GM21447 (cell line): ENCODE measurements around the gene ACAA1.

ENCODE experiments used
- ATAC-seq: cut with Tn5 transposase; IDR thresholded peaks from one replicate; pipeline ENCODE4 v1.9.1; 2021; ENCODE audit not compliant: unreplicated experiment

The ACAA1 gene

DNA sequence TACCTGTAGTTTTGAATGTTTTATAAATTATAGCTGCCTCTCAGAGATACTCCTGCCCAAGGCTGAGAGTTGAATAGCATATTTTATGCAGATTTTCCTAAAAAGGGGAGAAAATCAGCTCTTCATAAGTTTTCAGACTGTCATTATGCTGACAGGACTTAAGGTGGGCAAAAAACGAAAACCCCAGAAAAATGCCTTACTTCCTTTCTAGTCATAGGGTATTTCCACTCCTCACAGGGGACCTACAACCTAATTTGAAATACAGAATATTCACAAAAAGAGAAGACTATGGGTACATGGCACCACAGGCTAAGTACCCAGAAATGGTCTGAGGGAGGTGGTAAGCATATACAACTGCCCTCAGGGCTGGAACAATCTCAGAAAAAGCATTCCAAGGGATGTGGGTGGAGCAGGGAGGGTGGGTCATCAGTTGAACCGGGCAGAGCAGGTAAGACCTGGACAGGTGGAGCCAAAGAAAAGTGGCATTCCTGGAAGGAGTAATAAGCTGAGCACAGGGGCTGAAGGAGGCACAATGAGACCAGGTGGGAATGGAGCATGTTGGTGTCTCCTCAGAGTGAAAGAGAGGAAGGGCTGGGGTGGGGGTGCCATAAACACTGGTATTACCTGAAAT, 17.8 kb upstream of the ACAA1 start:
- ATAC-seq: no peak

DNA sequence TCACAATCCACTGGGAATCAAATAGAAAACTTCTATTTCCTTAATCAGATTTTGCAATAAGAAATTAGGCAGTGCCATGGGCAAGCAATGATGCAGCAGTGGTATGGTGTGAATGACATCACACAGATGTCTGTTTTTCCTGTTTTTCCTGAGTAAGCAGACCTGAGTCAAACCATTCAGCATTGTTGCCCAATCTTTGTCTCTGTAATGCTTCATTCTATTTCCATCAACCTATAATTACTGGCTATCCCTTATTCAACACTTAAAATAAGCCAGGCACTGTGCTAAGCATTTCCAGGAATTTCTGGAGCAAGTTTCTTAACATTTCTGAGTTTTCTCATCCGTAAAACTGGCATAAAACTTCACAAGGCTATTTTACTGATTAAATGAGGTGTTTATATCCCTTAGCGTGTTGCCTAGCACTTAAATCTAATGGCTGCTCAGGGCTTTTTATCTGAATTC, 17.1 kb upstream of the ACAA1 start:
- no peak for ATAC-seq

DNA sequence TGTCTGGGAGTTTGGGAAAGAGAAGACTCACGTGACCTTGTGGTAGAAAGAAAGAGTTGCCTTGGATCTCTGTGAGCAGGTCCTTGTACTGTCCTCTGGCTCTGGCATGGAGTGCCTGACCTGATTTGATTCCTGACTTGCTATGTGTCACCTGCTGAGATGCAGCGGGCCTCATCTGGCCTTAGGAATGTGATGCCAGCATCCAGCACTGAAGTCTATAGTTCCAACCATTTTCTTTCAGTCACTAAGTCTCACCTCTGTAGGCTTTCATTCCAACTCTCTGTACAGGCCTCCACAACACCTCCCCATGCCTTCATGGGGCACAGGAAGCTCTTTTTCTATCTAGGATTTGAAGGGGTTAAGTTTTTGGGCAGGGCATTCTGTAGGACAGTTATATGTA, 16.3 kb upstream of the ACAA1 start:
- no peak for ATAC-seq

DNA sequence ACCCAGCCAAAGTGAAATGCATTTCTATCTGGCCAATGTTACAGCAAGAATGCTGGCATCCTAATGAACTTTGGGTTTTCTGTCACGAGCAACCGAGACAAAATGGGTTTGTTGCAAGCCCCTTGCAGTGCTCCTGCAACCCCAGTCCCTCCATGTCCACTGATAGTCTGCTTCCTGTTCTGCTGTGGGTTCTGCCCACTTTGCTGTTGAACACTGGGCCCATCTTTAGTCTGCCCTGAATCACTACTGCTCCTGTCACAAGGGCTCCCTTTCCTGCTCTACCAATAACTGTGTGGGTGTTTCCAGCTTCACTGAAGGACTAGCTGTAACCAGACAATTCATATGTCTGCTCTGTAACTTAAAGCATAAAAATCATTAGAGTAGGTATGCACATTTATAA, 15.7 kb upstream of the ACAA1 start:
- ATAC-seq: no peak

DNA sequence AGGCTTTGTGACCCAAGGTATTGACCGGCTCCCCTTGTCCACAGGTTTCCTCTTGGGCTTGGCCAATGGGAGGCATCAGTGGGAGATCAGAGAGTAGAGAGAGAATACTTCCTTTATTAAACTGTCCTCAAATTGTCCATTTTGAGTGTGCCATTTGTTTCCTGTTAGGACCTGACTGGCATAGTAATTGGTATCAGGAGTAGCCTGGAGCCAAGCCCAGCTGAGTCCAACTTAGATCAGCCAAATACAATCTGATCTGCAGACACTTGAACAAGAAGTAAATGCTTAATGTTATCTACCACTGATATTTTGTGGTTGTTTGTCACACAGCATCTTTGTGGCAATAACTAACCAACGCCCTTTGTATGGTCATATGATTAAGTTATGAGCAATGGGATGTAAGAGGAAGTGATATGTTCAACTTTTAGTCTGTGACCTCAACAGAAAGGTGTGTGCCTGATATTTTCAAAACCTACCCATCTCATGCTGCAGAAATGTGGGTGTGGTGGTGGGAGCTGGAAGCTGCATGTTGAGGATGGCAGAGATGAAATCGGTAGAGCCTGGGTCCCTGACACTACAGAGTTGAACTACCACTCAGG, 14.8 kb upstream of the ACAA1 start:
- ATAC-seq: no peak

DNA sequence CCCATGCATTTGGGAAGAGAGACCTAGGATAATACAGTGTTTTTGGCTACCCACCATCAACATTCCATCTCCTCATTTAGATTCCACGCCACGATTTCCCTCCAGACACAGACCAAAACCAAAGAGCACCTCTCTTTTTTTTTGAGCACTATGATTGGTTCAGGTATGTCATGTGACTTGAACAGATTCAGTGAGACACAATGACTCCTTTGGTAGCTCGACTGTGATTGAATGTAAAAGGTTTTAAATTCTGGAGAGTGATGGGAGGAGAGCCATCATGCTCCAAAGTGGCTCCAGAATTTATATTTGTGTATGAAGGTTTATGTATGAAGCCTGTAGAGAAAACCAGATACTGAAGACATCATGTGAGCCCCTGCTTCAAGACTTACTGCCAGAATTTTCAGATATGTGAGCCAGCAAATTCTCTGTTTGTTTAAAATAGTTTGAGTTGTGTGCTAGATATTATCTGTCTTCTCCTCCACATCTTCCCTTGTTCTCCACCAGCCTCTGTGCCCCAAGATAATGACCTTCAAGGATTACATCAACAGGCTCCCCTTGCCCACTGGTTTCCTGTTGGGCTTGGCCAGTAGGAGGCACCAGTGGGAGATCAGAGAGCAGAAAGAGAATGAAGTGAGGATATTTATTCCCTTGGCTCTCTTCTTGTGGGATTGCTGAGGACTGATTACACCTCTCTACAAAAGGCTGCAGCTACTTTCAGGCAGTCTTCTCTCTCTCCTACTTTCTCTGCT, 14.0 kb upstream of the ACAA1 start:
- ATAC-seq: no peak

DNA sequence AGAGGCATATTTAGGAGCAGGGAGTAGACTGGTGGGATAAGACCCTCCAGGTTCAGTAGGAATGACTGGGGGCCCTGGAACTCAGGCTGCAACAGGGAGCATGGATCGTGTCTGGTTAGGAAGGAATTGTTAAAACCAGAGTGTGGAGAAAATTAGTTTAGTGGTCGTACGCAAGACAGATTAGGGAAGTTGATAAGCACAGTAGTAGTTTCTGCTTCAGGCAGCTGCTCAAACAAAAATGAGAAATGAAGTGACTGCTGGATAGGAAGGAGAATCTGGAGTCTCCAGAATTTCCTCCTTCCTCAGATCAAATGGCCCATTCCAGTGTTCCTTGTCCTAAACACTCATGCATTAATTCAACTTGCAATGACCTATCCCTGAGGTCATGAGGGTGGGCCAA, 12.8 kb upstream of the ACAA1 start:
- ATAC-seq: no peak

DNA sequence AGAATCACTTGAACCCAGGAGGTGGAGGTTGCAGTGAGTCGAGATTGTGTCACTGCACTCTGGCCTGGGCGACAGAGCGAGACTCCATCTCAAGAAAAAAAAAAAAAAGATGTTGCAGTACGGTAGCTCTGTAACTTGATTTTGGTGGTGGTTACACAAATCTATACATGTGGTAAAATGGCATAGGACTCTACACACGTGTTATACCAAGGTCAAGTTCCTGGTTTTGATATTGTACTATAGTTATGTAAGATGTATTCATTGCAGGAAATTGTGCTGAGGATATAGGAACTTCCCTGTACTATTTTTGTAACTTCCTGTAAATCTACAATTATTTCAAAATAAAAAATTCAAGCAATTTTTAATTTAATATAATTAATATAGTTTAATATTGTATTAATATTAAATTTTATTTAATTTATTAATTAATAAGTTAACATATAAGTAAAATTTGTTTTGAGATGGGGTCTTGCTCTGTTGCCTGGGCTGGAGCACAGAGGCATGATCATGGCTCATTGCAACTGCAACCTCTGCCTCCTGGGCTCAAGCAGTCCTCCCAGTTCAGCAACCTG, 11.5 kb upstream of the ACAA1 start:
- ATAC-seq: no peak

DNA sequence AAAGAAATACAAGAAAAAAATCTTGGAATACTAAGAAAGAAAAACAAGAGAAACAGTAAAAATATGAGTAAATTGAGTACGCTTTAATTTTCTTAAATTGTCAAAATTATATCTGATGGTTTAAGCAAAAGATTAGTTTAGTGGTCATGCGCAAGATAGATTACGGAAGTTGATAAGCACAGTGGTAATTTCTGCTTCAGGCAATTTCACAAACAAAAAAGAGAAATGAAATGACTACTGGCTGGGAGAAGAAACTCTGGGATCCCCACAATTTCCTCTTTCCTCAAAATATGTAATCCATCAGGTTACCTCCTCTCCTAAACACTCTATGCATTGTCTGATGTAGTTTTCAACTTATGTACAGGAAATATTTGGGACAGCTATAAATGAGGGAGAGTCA, 10.5 kb upstream of the ACAA1 start:
- ATAC-seq: no peak

DNA sequence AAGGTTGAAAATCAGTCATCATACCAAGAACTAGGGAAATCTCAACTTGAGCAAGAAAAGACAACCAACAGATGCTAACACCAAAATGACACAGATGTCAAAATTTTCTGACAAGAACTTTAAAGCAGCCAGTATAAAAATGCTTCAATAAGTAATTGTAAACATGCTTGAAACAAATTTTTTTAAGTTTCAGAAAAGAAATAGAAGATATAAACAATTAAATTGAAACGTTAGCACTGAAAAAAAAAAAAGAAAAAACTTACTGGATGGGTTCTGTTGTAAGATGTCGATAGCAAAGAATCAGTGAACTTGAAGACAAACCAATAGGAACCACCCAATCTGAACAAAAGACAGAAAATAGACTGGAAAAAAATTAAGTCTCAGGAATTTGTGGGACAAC, 9.6 kb upstream of the ACAA1 start:
- no peak for ATAC-seq

DNA sequence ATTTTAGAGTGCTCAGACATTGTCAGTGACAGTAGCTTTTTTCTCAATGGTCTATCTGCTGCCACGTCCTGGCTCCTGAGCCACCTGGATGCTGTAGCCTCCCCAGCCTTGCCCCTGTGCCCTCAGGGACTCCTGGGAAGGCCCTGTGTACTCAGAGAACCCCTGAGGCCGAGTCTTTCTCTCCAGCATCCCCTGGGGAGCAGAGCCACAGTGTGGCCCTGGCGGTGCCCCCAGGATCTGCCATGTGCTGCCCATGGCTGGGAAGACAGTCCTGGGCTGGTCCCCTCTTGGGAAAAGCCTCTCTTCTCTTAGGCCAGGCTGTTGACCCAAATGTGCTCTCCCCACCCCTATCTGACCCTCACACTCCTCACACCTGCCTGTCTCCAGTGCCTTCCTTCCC, 6.6 kb upstream of the ACAA1 start:
- no peak for ATAC-seq

DNA sequence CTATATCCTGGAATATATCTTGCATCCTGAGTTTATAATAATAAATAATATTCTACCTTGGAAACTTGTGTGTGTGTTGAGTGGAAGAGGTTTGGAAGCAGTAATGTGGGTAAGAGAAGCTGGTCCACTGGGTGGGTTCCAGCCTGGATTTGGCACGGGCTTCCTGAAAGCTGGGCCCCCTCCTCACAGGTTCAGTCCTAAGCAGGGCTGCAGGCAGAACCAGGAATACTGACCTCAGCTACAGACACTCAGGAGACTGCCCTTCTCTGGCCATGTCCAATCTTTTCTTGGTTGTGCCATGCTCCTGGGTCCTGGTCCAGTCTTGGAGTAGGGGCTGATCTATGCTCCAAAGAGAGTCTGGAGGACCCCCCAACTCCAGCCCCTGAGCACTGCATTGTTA, 6.0 kb upstream of the ACAA1 start:
- ATAC-seq: no peak

DNA sequence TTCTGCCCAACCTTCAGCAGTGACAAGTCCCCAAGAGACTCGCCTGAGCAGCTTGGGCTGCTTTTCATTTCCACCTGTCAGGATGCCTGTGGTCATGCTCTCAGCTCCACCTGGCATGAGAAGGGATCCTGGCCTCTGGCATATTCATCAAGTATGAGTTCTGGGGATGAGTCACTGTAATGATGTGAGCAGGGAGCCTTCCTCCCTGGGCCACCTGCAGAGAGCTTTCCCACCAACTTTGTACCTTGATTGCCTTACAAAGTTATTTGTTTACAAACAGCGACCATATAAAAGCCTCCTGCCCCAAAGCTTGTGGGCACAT, 5.0 kb upstream of the ACAA1 start:
- no peak for ATAC-seq

DNA sequence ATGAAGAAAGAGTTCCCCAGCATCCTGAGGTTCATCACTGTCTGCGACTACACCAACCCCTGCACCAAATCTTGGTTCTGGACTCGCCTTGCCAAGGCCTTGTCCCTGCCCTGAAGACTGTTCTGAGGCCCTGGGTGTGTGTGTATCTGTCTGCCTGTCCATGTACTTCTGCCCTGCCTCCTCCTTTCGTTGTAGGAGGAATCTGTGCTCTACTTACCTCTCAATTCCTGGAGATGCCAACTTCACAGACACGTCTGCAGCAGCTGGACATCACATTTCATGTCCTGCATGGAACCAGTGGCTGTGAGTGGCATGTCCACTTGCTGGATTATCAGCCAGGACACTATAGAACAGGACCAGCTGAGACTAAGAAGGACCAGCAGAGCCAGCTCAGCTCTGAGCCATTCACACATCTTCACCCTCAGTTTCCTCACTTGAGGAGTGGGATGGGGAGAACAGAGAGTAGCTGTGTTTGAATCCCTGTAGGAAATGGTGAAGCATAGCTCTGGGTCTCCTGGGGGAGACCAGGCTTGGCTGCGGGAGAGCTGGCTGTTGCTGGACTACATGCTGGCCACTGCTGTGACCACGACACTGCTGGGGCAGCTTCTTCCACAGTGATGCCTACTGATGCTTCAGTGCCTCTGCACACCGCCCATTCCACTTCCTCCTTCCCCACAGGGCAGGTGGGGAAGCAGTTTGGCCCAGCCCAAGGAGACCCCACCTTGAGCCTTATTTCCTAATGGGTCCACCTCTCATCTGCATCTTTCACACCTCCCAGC, 4.4 kb upstream of the ACAA1 start:
- ATAC-seq: no peak

DNA sequence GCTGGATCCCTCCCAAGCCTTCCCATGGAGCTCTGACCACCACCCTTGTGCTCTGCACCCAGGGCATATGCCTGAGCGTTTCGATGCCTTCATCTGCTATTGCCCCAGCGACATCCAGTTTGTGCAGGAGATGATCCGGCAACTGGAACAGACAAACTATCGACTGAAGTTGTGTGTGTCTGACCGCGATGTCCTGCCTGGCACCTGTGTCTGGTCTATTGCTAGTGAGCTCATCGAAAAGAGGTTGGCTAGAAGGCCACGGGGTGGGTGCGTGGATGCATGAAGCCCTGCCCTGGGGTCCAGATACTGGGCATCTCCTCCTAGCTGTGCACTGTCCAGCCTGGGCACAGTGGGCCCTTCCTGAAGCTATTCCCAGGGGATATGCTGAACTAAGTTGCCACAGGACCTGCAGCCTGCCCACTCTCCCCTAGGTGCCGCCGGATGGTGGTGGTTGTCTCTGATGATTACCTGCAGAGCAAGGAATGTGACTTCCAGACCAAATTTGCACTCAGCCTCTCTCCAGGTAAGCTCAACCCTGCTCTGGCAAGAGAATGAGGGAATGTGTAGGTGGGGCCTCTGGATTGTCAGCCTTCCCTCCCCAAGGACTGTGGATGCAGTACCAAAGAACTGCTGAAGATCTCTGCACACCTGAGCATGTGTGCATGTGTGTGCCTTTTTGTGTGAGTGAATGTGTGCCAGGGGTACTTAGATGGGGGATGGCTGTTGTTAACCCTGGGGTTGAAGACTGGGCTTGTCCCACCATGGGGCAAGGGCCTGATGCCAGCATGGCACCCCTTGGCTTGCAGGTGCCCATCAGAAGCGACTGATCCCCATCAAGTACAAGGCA, 3.6 kb upstream of the ACAA1 start:
- ATAC-seq: no peak

DNA sequence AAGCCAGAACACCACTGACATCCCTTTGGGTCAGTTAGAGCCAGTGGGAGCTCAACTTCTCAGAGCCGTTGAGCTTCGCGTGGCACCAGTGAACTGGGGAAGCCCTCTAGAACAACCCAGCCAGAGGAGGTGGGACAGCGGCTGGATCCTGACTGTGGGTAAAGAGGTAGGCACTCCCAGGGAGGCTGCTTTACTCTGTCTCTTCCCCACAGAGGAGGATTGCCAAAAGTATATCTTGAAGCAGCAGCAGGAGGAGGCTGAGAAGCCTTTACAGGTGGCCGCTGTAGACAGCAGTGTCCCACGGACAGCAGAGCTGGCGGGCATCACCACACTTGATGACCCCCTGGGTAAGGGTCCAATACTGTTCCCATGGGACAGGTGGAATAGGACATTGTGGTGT, 2.7 kb upstream of the ACAA1 start:
- no peak for ATAC-seq

DNA sequence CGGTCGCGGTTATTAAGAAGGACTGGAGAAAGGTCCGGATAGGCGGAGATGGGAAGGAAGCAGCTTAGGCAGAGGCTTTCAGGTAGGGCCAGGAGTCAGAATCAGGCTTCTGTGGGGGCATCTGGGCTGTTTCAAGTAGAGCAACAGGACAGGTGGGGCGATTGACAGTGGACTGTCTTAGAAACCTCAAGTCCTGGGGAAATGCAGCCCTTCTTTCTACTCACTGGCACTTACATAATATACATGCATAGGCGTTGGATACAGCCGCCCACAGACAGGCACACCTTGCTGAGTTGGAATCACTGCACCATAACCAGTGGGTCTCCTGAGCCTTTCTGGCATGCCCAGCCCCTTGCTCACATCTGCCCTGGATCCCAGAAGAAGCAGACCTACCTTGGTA, 2.3 kb upstream of the ACAA1 start:
- ATAC-seq: no peak

DNA sequence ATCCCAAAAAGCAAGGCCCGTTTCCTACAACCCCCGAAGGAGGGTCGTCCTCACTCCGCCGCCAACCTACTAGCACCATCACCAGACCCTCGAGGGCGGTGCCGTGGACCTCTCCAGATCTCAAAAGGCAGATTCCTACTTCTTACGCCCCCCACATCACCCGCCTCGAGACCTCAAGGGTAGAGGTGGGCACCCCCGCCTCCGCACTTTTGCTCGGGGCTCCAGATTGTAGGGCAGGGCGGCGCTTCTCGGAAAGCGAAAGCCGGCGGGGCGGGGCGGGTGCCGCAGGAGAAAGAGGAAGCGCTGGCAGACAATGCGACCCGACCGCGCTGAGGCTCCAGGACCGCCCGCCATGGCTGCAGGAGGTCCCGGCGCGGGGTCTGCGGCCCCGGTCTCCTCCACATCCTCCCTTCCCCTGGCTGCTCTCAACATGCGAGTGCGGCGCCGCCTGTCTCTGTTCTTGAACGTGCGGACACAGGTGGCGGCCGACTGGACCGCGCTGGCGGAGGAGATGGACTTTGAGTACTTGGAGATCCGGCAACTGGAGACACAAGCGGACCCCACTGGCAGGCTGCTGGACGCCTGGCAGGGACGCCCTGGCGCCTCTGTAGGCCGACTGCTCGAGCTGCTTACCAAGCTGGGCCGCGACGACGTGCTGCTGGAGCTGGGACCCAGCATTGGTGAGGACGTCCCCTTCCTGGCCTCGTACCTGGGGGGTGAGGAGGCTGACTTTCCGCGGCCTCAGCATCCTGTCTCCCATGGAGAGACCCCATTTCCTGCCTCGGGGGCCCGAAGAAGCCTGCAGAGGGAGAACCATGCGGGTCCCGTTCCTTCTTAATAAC, 1.6 kb upstream of the ACAA1 start, which contains the start of gene MYD88:
Gene MYD88, plus strand, starts transcription at position 313 of the 842 bp plus-strand sequence. Its CDS starts 40 bp downstream, at position 353.
- peak; percentile 38 for ATAC-seq

DNA sequence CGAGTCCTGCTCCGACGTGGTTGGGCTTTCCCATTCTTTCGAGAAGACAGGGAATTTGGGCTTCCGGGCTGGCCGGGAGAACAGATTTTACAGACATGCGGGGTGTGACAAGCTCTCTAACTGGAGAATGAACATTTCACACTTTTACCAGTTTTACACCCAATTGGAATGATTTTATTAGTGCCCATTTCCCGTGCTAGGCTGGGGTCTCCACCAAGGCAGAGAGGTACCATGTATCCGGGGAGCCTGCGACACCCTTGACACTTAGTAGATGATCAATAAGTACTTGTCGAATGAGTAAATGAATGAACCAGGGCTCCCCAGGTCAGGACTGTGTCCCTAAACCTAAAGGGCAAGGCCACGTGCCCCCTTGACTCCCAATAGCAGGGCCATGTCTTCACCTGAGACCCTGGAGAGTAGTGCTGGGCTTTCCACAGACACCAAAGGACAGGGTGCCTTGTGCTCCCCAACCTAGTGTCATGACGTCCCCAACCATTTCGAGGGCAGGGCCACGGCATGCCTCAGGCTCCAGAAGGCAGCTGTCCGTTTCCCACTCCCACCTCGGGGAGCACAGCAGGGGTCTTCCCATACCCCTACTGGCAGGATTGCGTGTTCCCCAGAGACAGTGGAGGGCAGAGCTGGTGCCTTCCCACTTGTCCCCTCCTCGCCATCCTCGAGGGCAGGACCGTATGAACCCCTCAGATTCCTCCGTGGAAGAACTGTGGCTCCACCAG, 855 bp upstream of the ACAA1 start:
- ATAC-seq: no peak
